Measurements from ENCODE around the gene TAF6L. TPM values are rescaled to one million over a fixed set of nuclear protein-coding genes. Genes with fewer than 3 reads are reported as not detected.
A peak's percentile ranks its signal among the peaks of the same experiment; 100 is the strongest.

TAF6L gene
- total and polyA plus RNA-seq, 9 of the 15 experiments (the other 6 are each of a cell fraction or from before 2014, with no cell fraction given), result 0.04 to 45.5 (median 20.8) TPM

DNA sequence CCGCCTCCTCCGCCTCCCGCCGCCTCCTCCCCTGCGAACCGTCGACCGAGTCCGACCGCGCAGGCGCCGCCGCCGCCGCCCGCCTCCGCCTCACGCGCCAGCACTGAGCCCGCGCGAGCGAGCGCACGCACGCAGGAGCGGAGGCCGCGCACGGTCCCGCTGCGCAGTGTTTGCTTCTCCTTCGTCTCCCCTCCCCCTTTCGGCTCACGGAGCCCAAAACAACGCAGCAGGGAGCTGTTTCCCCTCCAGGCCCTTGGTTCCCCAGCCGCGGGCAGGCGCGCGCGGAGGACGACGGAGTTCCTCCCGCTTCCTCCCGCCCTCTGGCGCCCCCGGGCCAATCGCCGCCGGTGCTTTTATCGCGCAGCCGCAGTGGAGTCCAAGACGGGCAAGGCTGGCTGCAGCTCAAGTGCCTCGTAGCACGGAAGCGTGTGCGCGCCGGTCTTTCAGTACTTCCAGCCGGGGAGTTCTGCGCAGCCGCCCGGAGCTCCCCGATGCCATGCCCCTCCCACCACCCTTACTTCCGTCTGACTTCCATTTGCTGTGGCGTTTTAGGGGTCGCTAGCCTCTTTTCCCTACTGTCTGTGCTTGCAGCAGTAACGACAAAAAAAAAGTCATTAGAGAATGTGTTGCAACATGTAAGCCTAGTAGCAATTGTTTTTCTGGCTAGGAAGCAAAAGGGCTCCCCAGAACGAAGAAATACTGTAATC is 43.9 kb upstream of the TAF6L start, which contains the start of gene HNRNPUL2 (continued):
- TF ChIP-seq, protein P1, sequence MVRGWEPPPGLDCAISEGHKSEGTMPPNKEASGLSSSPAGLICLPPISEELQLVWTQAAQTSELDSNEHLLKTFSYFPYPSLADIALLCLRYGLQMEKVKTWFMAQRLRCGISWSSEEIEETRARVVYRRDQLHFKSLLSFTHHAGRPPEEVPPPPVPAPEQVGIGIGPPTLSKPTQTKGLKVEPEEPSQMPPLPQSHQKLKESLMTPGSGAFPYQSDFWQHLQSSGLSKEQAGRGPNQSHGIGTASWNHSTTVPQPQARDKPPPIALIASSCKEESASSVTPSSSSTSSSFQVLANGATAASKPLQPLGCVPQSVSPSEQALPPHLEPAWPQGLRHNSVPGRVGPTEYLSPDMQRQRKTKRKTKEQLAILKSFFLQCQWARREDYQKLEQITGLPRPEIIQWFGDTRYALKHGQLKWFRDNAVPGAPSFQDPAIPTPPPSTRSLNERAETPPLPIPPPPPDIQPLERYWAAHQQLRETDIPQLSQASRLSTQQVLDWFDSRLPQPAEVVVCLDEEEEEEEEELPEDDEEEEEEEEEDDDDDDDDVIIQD (CRISPR knock-in tag; IDR thresholded peaks at IDR 0.05), result 0 out of 2 replicates have a peak, but pooled peaks have one; percentile 71
- TF ChIP-seq HMGN3 (IDR thresholded peaks at IDR 0.05; ENCODE audit: borderline replicate concordance, extremely low read depth, insufficient read length, low read depth, low read length) (peak; percentile 87), ZNF551 (CRISPR knock-in tag; IDR thresholded peaks at IDR 0.05) (no peak), NFE2L1 (tag; IDR thresholded peaks at IDR 0.05; ENCODE audit: borderline replicate concordance, low read depth) (no peak), SMARCA4 (IDR thresholded peaks at IDR 0.05) (no peak), DPF2 (IDR thresholded peaks at IDR 0.05) (0 out of 2 replicates have a peak, but pooled peaks have one; percentile 24), PRPF4 (IDR thresholded peaks at IDR 0.05; ENCODE audit: insufficient read depth, low read depth, low read length, poor library complexity, severe bottlenecking) (no peak), RNF2 (IDR thresholded peaks at IDR 0.05) (peak; percentile 93), GABPA (tag; conservative IDR thresholded peaks at IDR 0.05; ENCODE audit: low read depth) (no peak), HNRNPK (IDR thresholded peaks at IDR 0.05; ENCODE audit: low read depth, low read length, poor library complexity, severe bottlenecking) (no peak), HNRNPH1 (optimal IDR thresholded peaks at IDR 0.05; ENCODE audit: low read depth, low read length) (no peak)
- TF ChIP-seq, protein P2, sequence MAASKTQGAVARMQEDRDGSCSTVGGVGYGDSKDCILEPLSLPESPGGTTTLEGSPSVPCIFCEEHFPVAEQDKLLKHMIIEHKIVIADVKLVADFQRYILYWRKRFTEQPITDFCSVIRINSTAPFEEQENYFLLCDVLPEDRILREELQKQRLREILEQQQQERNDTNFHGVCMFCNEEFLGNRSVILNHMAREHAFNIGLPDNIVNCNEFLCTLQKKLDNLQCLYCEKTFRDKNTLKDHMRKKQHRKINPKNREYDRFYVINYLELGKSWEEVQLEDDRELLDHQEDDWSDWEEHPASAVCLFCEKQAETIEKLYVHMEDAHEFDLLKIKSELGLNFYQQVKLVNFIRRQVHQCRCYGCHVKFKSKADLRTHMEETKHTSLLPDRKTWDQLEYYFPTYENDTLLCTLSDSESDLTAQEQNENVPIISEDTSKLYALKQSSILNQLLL (CRISPR knock-in tag; IDR thresholded peaks at IDR 0.05; ENCODE audit: borderline replicate concordance), result no peak
- TF ChIP-seq, protein P3, sequence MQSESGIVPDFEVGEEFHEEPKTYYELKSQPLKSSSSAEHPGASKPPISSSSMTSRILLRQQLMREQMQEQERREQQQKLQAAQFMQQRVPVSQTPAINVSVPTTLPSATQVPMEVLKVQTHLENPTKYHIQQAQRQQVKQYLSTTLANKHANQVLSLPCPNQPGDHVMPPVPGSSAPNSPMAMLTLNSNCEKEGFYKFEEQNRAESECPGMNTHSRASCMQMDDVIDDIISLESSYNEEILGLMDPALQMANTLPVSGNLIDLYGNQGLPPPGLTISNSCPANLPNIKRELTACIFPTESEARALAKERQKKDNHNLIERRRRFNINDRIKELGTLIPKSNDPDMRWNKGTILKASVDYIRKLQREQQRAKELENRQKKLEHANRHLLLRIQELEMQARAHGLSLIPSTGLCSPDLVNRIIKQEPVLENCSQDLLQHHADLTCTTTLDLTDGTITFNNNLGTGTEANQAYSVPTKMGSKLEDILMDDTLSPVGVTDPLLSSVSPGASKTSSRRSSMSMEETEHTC (IDR thresholded peaks at IDR 0.05), result peak; percentile 7; the same call in 1 of the 2 replicates
- TF ChIP-seq, protein P4, sequence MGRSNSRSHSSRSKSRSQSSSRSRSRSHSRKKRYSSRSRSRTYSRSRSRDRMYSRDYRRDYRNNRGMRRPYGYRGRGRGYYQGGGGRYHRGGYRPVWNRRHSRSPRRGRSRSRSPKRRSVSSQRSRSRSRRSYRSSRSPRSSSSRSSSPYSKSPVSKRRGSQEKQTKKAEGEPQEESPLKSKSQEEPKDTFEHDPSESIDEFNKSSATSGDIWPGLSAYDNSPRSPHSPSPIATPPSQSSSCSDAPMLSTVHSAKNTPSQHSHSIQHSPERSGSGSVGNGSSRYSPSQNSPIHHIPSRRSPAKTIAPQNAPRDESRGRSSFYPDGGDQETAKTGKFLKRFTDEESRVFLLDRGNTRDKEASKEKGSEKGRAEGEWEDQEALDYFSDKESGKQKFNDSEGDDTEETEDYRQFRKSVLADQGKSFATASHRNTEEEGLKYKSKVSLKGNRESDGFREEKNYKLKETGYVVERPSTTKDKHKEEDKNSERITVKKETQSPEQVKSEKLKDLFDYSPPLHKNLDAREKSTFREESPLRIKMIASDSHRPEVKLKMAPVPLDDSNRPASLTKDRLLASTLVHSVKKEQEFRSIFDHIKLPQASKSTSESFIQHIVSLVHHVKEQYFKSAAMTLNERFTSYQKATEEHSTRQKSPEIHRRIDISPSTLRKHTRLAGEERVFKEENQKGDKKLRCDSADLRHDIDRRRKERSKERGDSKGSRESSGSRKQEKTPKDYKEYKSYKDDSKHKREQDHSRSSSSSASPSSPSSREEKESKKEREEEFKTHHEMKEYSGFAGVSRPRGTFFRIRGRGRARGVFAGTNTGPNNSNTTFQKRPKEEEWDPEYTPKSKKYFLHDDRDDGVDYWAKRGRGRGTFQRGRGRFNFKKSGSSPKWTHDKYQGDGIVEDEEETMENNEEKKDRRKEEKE (IDR thresholded peaks at IDR 0.05; ENCODE audit: borderline replicate concordance in 1 of 2, control insufficient read depth in 1 of 2, low read depth in 2 of 2, low read length in 1 of 2), result 0 out of 4 replicates have a peak, but pooled peaks of 1 of the 2 experiments have one; percentile 57
- TF ChIP-seq, protein P5, sequence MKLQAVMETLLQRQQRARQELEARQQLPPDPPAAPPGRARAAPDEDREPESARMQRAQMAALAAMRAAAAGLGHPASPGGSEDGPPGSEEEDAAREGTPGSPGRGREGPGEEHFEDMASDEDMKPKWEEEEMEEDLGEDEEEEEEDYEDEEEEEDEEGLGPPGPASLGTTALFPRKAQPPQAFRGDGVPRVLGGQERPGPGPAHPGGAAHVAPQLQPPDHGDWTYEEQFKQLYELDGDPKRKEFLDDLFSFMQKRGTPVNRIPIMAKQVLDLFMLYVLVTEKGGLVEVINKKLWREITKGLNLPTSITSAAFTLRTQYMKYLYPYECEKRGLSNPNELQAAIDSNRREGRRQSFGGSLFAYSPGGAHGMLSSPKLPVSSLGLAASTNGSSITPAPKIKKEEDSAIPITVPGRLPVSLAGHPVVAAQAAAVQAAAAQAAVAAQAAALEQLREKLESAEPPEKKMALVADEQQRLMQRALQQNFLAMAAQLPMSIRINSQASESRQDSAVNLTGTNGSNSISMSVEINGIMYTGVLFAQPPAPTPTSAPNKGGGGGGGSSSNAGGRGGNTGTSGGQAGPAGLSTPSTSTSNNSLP (IDR thresholded peaks at IDR 0.05; ENCODE audit: borderline replicate concordance, low read depth, low read length), result no peak
